Neural cell (in vitro differentiated cells): ENCODE measurements around the gene DSTN. TPM values are rescaled to one million over a fixed set of nuclear protein-coding genes. Genes with fewer than 3 reads are reported as not detected.

Source experiments
- H2AFZ ChIP-seq: fragments of 200-600, 300-800 bp; sonication (generic), shearing (Covaris generic); 2 replicates; pipeline ENCODE4 v1.6.0; 2014; ENCODE audit warnings: low read depth, mild to moderate bottlenecking, antibody characterized with exemption, low read length, moderate library complexity
- H3F3A ChIP-seq: fragments of 200-600 bp; shearing (Covaris generic); 2 replicates; pipeline ENCODE4 v1.6.1; 2016; ENCODE audit warnings: mild to moderate bottlenecking, moderate library complexity, mixed read lengths, antibody characterized with exemption, low read length; ENCODE audit not compliant: insufficient read depth, poor library complexity, severe bottlenecking
- H3K27ac ChIP-seq: fragments of 200-600, 300-800 bp; sonication (generic), shearing (Covaris generic); 2 replicates; pipeline ENCODE4 v1.5.1; 2014; ENCODE audit warnings: mild to moderate bottlenecking, low read length, moderate library complexity
- H3K27me3 ChIP-seq: fragments of 300-800, 200-600 bp; sonication (generic), shearing (Covaris generic); 2 replicates; pipeline ENCODE4 v1.6.0; 2014; ENCODE audit warnings: mild to moderate bottlenecking, low read depth, low read length, moderate library complexity; ENCODE audit not compliant: insufficient read depth
- H3K36me3 ChIP-seq: fragments of 300-800, 200-600 bp; sonication (generic), shearing (Covaris generic); 2 replicates; pipeline ENCODE4 v1.5.1; 2014; ENCODE audit warnings: mild to moderate bottlenecking, antibody characterized with exemption, low read length, moderate library complexity; ENCODE audit not compliant: insufficient read depth
- H3K4me2 ChIP-seq: fragments of 300-800, 200-600 bp; sonication (generic), shearing (Covaris generic); 2 replicates; pipeline ENCODE4 v1.6.0; 2014; ENCODE audit warnings: mild to moderate bottlenecking, low read length
- H3K4me3 ChIP-seq: fragments of 300-800, 200-600 bp; sonication (generic), shearing (Covaris generic); 2 replicates; pipeline ENCODE4 v1.5.1; 2014; ENCODE audit warnings: mild to moderate bottlenecking, low read length, moderate library complexity
- H3K79me2 ChIP-seq: fragments of 200-600 bp; shearing (Covaris generic); replicated peaks from 2 replicates; pipeline ENCODE4 v1.6.0; 2014; ENCODE audit warnings: mild to moderate bottlenecking, low read length, moderate library complexity; ENCODE audit not compliant: insufficient read depth
- H3K9ac ChIP-seq: fragments of 300-800, 200-600 bp; sonication (generic), shearing (Covaris generic); 2 replicates; pipeline ENCODE4 v1.6.1; 2016; ENCODE audit warnings: mild to moderate bottlenecking, low read length, mixed read lengths
- H3K9me2 ChIP-seq: fragments of 200-600 bp; shearing (Covaris generic); 2 replicates; pipeline ENCODE4 v1.6.1; 2016; ENCODE audit warnings: mild to moderate bottlenecking, low read length, mixed read lengths; ENCODE audit not compliant: insufficient read depth
- H3K9me3 ChIP-seq: fragments of 200-600, 300-800 bp; sonication (generic), shearing (Covaris generic); 2 replicates; pipeline ENCODE4 v1.6.1; 2016; ENCODE audit warnings: mild to moderate bottlenecking, mixed run types, low read length, moderate library complexity, mixed read lengths
- H4K20me1 ChIP-seq: fragments of 200-600 bp; shearing (Covaris generic); 2 replicates; pipeline ENCODE4 v1.6.1; 2016; ENCODE audit warnings: mild to moderate bottlenecking, mixed run types; ENCODE audit not compliant: insufficient read depth
- EP300 ChIP-seq: fragments of 450-650 bp; conservative IDR thresholded peaks from 2 replicates; pipeline ENCODE4 v1.6.1; 2014; ENCODE audit warnings: antibody characterized with exemption, mild to moderate bottlenecking, moderate library complexity; ENCODE audit not compliant: poor library complexity, severe bottlenecking
- EZH2 ChIP-seq: fragments of 200-600, 300-800 bp; shearing (Covaris generic), sonication (generic); IDR thresholded peaks from 2 replicates; pipeline ENCODE4 v1.6.1; 2014; ENCODE audit warnings: antibody characterized with exemption, low read length, borderline replicate concordance, mild to moderate bottlenecking; ENCODE audit not compliant: insufficient read depth, poor library complexity, severe bottlenecking
- MXI1 ChIP-seq: fragments of 450-650 bp; conservative IDR thresholded peaks from 2 replicates; pipeline ENCODE4 v1.6.1; 2014; ENCODE audit warnings: antibody characterized with exemption, mild to moderate bottlenecking; ENCODE audit not compliant: poor library complexity, severe bottlenecking
- POLR2AphosphoS5 ChIP-seq: IDR thresholded peaks from 2 replicates; pipeline ENCODE4 v1.6.1; 2012
- RAD21 ChIP-seq: fragments of 450-650 bp; conservative IDR thresholded peaks from 2 replicates; pipeline ENCODE4 v1.6.1; 2014; ENCODE audit warnings: antibody characterized with exemption, mild to moderate bottlenecking, moderate library complexity
- SMC3 ChIP-seq: fragments of 450-650 bp; conservative IDR thresholded peaks from 2 replicates; pipeline ENCODE4 v1.6.1; 2014; ENCODE audit warnings: antibody characterized with exemption, mild to moderate bottlenecking, moderate library complexity; ENCODE audit not compliant: poor library complexity
- TAF1 ChIP-seq: IDR thresholded peaks from 2 replicates; pipeline ENCODE4 v1.6.1; 2012; ENCODE audit warnings: low read depth
- polyA plus RNA-seq: library from polyadenylated mRNA; depleted of rRNA; stranded (reverse); fragments of >200 nt; gene quantifications from 2 replicates; pipeline ENCODE4 v1.2.3, GENCODE V29; 2014
- TF ChIP-seq, protein P1 (sequence below): fragments of 450-650 bp; IDR thresholded peaks from 2 replicates; pipeline ENCODE4 v1.5.1; 2014; ENCODE audit warnings: antibody characterized with exemption, mild to moderate bottlenecking, moderate library complexity; ENCODE audit not compliant: poor library complexity, severe bottlenecking
- TF ChIP-seq, protein P2 (sequence below): IDR thresholded peaks from 2 replicates; pipeline ENCODE4 v1.6.1; 2012; ENCODE audit warnings: borderline replicate concordance

DSTN gene
- polyA plus RNA-seq, 1 donor from 2014 or later, result 276 TPM

DNA sequence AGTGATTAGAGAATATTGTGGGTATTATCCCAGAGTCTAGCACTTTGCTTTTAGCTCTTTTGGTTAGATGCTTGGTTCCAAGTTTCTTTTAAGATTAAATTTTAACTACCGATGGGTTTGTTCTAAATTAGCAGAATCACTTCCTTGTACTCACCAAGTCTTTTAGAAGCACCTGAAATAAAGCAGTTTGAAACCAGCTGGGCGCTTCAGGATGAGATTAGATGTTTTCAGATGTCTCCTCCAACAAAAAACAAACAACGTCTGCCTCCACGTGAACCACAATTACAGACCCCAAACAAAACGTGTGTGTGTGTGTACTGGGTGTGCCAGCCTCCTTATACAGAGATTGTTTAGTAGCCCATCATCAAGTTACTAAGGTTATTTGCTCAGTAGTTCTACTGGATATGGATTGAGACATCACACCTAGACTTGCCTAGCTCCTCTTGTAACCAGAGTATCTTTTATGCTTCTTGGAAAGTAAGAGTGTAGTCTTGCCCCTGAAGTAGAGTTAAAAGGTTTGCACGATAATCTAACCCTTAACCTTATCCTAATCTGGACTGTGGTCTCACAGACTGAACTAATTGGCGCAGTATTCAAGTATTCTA lies 2.3 kb downstream of the DSTN start:
- Histone ChIP-seq H3K9me2 (no peaks in the 10 kb centered on the region), H3K27me3 (peaks cover 3% of the 10 kb centered on the region), H3K4me3 (peak overlapping the region; percentile 100), H3F3A (peaks cover 4% of the 10 kb centered on the region), H3K9me3 (no peaks in the 10 kb centered on the region), H3K79me2 (peaks cover 64% of the 10 kb centered on the region), H3K9ac (peak overlapping the region; percentile 18), H4K20me1 (peaks cover 18% of the 10 kb centered on the region), H3K4me2 (peak overlapping the region; percentile 99), H2AFZ (no peak overlapping the region), H3K36me3 (no peaks in the 10 kb centered on the region), H3K27ac (no peak overlapping the region)
- no peak for TF ChIP-seq TAF1
- no peak for TF ChIP-seq MXI1
- no peak for TF ChIP-seq EZH2
- TF ChIP-seq, protein P1, sequence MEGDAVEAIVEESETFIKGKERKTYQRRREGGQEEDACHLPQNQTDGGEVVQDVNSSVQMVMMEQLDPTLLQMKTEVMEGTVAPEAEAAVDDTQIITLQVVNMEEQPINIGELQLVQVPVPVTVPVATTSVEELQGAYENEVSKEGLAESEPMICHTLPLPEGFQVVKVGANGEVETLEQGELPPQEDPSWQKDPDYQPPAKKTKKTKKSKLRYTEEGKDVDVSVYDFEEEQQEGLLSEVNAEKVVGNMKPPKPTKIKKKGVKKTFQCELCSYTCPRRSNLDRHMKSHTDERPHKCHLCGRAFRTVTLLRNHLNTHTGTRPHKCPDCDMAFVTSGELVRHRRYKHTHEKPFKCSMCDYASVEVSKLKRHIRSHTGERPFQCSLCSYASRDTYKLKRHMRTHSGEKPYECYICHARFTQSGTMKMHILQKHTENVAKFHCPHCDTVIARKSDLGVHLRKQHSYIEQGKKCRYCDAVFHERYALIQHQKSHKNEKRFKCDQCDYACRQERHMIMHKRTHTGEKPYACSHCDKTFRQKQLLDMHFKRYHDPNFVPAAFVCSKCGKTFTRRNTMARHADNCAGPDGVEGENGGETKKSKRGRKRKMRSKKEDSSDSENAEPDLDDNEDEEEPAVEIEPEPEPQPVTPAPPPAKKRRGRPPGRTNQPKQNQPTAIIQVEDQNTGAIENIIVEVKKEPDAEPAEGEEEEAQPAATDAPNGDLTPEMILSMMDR, result no peak
- TF ChIP-seq, protein P2, sequence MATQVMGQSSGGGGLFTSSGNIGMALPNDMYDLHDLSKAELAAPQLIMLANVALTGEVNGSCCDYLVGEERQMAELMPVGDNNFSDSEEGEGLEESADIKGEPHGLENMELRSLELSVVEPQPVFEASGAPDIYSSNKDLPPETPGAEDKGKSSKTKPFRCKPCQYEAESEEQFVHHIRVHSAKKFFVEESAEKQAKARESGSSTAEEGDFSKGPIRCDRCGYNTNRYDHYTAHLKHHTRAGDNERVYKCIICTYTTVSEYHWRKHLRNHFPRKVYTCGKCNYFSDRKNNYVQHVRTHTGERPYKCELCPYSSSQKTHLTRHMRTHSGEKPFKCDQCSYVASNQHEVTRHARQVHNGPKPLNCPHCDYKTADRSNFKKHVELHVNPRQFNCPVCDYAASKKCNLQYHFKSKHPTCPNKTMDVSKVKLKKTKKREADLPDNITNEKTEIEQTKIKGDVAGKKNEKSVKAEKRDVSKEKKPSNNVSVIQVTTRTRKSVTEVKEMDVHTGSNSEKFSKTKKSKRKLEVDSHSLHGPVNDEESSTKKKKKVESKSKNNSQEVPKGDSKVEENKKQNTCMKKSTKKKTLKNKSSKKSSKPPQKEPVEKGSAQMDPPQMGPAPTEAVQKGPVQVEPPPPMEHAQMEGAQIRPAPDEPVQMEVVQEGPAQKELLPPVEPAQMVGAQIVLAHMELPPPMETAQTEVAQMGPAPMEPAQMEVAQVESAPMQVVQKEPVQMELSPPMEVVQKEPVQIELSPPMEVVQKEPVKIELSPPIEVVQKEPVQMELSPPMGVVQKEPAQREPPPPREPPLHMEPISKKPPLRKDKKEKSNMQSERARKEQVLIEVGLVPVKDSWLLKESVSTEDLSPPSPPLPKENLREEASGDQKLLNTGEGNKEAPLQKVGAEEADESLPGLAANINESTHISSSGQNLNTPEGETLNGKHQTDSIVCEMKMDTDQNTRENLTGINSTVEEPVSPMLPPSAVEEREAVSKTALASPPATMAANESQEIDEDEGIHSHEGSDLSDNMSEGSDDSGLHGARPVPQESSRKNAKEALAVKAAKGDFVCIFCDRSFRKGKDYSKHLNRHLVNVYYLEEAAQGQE, result no peak
- TF ChIP-seq RAD21, result no peak
- TF ChIP-seq EP300, result no peak
- TF ChIP-seq SMC3, result no peak
- no peak for TF ChIP-seq POLR2AphosphoS5

DNA sequence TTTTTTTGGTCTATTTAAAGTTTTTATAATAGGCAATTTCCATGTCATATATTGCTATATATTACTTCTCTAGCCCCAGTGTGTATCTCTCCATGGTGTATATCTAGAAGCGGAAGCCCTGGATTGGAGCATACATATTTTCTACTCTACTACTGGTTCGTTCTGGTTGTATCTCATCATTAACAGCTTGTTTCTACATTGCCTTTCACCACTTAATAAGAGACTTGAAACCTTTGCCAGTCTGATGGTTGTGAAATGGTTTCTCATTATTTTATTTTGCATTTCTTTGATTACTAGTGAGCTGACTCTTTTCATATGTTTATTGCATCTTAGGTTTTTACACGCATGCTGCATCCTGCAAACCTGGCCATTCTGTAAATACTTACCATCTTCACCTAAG lies 3.6 kb downstream of the DSTN start:
- H3K4me3 ChIP-seq, result peak overlapping the region; percentile 100
- TF ChIP-seq, protein P2, result no peak
- TF ChIP-seq MXI1, result no peak

More for the DNA sequence above, 3.6 kb downstream of the DSTN start:
- Histone ChIP-seq H3K79me2 (peaks cover 75% of the 10 kb centered on the region), H4K20me1 (peaks cover 18% of the 10 kb centered on the region), H3F3A (peaks cover 4% of the 10 kb centered on the region), H3K36me3 (no peaks in the 10 kb centered on the region), H3K9ac (no peak overlapping the region), H3K9me3 (no peaks in the 10 kb centered on the region), H3K27ac (no peak overlapping the region), H2AFZ (no peak overlapping the region), H3K27me3 (peaks cover 1% of the 10 kb centered on the region), H3K4me2 (peak overlapping the region; percentile 99), H3K9me2 (no peaks in the 10 kb centered on the region)
